HepG2 (cell line): ENCODE measurements around the gene CD320. TPM values are rescaled to one million over a fixed set of nuclear protein-coding genes. Genes with fewer than 3 reads are reported as not detected.
"Not testable (repeated sequence)": the region's sequence is repeated elsewhere in the genome, so short reads cannot be mapped to it uniquely, and the experiment has no call there.

Experiments
- ATAC-seq: fragments of 200-7000 bp; cut with Tn5 transposase; 3 replicates; pipeline ENCODE4 v1.9.1; 2020; ENCODE audit warnings: mild to moderate bottlenecking, moderate library complexity
- BruUV-seq: library from RNA; stranded (reverse); fragments of 400-500 nt; replicated peaks from 2 replicates; lab custom pipeline; 2021; lab: Mats Ljungman, UMichigan
- CTCF ChIA-PET: fragments of 300-600 bp; formaldehyde crosslinking; extraction: SDS; loops from one replicate; lab custom pipeline; 2021; ENCODE audit warnings: low total read pairs, inconsistent platforms, low intra/inter-chr PET ratio; lab: Yijun Ruan, JAX
- POLR2A ChIA-PET: fragments of 350-600 bp; sonication (Branson Sonifier 250); formaldehyde crosslinking; loops from one replicate; lab custom pipeline; 2020; ENCODE audit warnings: antibody characterized with exemption, inconsistent platforms; lab: Yijun Ruan, JAX
- DNase-seq: peaks from one replicate; pipeline ENCODE4 v3.0.0-alpha.2; 2015; ENCODE audit warnings: low spot score
- FAIRE-seq: peaks from 3 replicates; lab custom pipeline; 2011; peaks lifted over from hg19 to GRCh38; lab: Jason Lieb, UNC
- H2AFZ ChIP-seq: one replicate; pipeline ENCODE4 v1.6.1; 2011; ENCODE audit warnings: low read length, inconsistent platforms
- H3K27ac ChIP-seq: fragments of 300-600 bp; 3 replicates; pipeline ENCODE4 v1.8.0; 2011; ENCODE audit warnings: mixed run types, mild to moderate bottlenecking, mixed read lengths, low read length, inconsistent platforms; ENCODE audit not compliant: insufficient read depth; ENCODE audit errors: extremely low read length
- H3K27me3 ChIP-seq, 2 experiments: fragments of 200-600 bp in 1 of 2; 2 replicates in 1 of 2; 3 replicates in 1 of 2; pipeline versions ENCODE4 v1.6.0 to v1.8.0; 2011; ENCODE audit warnings: low read length in 2 of 2, mild to moderate bottlenecking in 2 of 2, moderate library complexity in 2 of 2, inconsistent platforms in 1 of 2; ENCODE audit not compliant: insufficient read depth in 2 of 2, control insufficient read depth in 1 of 2
- H3K36me3 ChIP-seq, 2 experiments: fragments of 200-600 bp in 1 of 2; replicated peaks in 1 of 2; 2 replicates in 1 of 2; 3 replicates in 1 of 2; pipeline versions ENCODE4 v1.5.1 to v1.8.0; 2011; ENCODE audit warnings: low read length in 2 of 2, inconsistent platforms in 1 of 2; ENCODE audit not compliant: insufficient read depth in 2 of 2, control insufficient read depth in 1 of 2
- H3K4me1 ChIP-seq: 2 replicates; pipeline ENCODE4 v1.5.1; 2012; ENCODE audit warnings: low read length, inconsistent platforms; ENCODE audit not compliant: insufficient read depth
- H3K4me2 ChIP-seq: 2 replicates; pipeline ENCODE4 v1.6.0; 2011; ENCODE audit warnings: low read depth, low read length, inconsistent platforms
- H3K4me3 ChIP-seq, 3 experiments: fragments of 200-600 bp in 1 of 3; sonication (generic), shearing (Covaris generic) in 1 of 3; replicated peaks in 1 of 3; 2 replicates each; pipeline ENCODE4 v1.5.1; 2011 to 2016; ENCODE audit warnings: low read length in 3 of 3, inconsistent platforms in 2 of 3, low read depth in 2 of 3, mild to moderate bottlenecking in 2 of 3, control low read depth in 1 of 3, mixed read lengths in 1 of 3; ENCODE audit not compliant: insufficient read depth in 1 of 3
- H3K79me2 ChIP-seq: one replicate; pipeline ENCODE4 v1.6.1; 2011; ENCODE audit warnings: low read length, inconsistent platforms; ENCODE audit not compliant: insufficient read depth
- H3K9ac ChIP-seq: 2 replicates; pipeline ENCODE4 v1.6.0; 2011; ENCODE audit warnings: mild to moderate bottlenecking, low read depth, low read length, inconsistent platforms; ENCODE audit not compliant: insufficient read depth
- H3K9me3 ChIP-seq: 2 replicates; pipeline ENCODE4 v1.5.1; 2012; ENCODE audit warnings: mild to moderate bottlenecking, low read length
- H4K20me1 ChIP-seq: 2 replicates; pipeline ENCODE4 v1.6.0; 2011; ENCODE audit warnings: inconsistent platforms, mild to moderate bottlenecking, low read length, moderate library complexity; ENCODE audit not compliant: insufficient read depth
- AGO2 ChIP-seq: fragments of 200-400 bp; formaldehyde crosslinking; optimal IDR thresholded peaks from 2 replicates; pipeline ENCODE3; 2017; ENCODE audit warnings: mild to moderate bottlenecking, low read depth, low read length, moderate library complexity
- DNMT1 ChIP-seq: sonication (generic); formaldehyde crosslinking; IDR thresholded peaks from 2 replicates; pipeline ENCODE4 v1.5.1; 2020; ENCODE audit warnings: mild to moderate bottlenecking, missing genetic modification reagents
- POLR2G ChIP-seq: fragments of 200-400 bp; formaldehyde crosslinking; IDR thresholded peaks from 2 replicates; pipeline ENCODE4 v1.6.1; 2018; ENCODE audit warnings: mild to moderate bottlenecking, low read depth, low read length, moderate library complexity
- RBFOX2 ChIP-seq: fragments of 200-400 bp; formaldehyde crosslinking; IDR thresholded peaks from 2 replicates; pipeline ENCODE4 v1.6.1; 2017; ENCODE audit warnings: low read depth, mild to moderate bottlenecking, low read length
- ZNF432 ChIP-seq: sonication (generic); formaldehyde crosslinking; IDR thresholded peaks from 2 replicates; pipeline ENCODE4 v1.5.0; 2020; ENCODE audit warnings: missing genetic modification reagents, mild to moderate bottlenecking, borderline replicate concordance
- WGBS: methylation state at CpG from one replicate; pipeline ENCODE4 v1.1.6; 2017; ENCODE audit warnings: low lambda C conversion rate; 5-methylcytosine and 5-hydroxymethylcytosine counted together
- in situ Hi-C: cut with HindIII; loops from 2 replicates; pipeline ENCODE4 v1.10.0; 2017; ENCODE audit warnings: low pct_unique_long_range_greater_than_20kb; ENCODE audit not compliant: extremely low pct_ligation_motif_present
- intact Hi-C: fragments of 100-400 bp; cut with micrococcal nuclease; formaldehyde crosslinking; loops from one replicate; pipeline ENCODE4 v1.10.0; 2022; ENCODE audit not compliant: unreplicated experiment
- polyA plus RNA-seq, 8 experiments: library from polyadenylated mRNA; depleted of rRNA in 3 of 8; stranded (reverse) in 7 of 8; unstranded in 1 of 8; fragments of >200 nt; fragmentation: Illumina TruSeq in 4 of 8; extraction: Trizol in 4 of 8; gene quantifications; 2 replicates each; pipeline versions ENCODE4 v1.2.1 to v1.2.3, GENCODE V29; 2011 to 2016; ENCODE audit warnings: low read depth in 4 of 8, missing spikeins in 1 of 8, mixed read lengths in 1 of 8; ENCODE audit not compliant: insufficient read depth in 1 of 8
- total RNA-seq, 5 experiments: library from RNA; depleted of rRNA; stranded (reverse); fragments of >200 nt; fragmentation: Illumina TruSeq; extraction: Trizol; gene quantifications; 2 replicates each; pipeline ENCODE4 v1.2.3, GENCODE V29; 2016; ENCODE audit warnings: low read depth in 1 of 5
- TF ChIP-seq, protein P1 (sequence below): sonication (generic); formaldehyde crosslinking; IDR thresholded peaks from 2 replicates; pipeline ENCODE4 v1.5.1; 2020; ENCODE audit warnings: mild to moderate bottlenecking, missing genetic modification reagents, moderate library complexity

CD320 gene
- total and polyA plus RNA-seq, 2 of the 13 experiments (the other 11 are each of a cell fraction or from before 2014, with no cell fraction given), result 83.1 to 99.9 TPM

DNA sequence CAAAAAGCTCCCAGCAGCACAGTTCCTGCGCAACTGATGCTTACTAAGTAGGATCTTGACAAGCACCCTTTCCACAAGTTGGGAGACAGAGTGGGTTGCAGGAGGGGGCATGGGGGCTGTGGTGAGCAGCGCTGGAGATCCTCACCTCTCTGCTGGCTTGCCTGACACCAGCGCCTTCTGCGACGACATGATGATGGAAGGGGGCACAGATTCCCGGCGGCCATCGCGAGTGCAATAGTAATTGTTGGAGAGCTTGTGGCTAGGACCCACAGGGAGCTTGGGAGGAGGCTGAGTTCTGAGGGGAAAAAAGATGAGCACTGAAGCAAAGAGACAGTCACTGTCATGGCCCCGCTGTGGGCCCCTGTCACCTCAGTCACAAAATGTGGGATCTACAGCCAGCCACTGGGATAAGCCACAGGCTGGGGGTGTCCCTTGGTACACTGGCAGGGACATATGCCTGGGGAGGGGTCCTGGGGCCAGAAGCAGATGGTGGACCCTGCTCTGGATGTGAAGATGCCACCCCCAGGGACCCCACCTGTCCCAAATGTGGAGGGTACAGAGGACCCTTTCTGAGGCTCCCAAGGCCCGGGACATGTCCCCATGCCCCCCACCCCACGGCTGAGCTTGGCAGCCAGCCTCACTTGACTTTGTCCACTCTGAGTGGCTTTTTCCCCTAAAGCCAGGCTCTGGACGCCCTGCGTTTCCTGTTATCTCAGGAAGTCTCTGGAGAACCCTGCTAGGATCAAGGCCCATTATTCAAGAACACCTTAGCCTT lies 8.4 kb upstream of the CD320 start:
- CTCF ChIA-PET, result no interaction called here
- intact Hi-C loops, result no loop called here

DNA sequence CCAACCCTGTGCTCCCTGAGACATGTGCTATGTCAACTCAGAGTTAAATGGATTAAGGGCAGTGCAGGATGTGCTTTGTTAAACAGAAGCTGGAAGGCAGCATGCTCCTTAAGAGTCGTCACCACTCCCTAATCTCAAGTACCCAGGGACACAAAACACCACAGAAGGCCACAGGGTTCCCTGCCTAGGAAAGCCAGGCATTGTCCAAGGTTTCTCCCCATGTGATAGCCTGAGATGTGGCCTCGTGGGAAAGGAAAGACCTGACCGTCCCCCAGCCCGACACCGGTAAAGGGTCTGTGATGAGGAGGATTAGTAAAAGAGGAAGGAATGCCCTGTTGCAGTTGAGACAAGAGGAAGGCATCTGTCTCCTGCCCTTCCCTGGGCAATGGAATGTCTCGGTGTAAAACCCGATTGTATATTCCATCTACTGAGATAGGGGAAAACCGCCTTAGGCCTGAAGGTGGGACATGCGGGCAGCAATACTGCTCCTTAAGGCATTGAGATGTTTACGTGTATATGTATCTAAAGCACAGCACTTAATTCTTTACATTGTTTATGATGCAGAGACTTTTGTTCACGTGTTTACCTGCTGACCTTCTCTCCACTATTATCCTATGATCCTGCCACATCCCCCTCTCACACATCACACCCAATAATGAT lies 7.0 kb upstream of the CD320 start:
- H3K9ac ChIP-seq, H3K27ac ChIP-seq, H2AFZ ChIP-seq, DNase-seq, ATAC-seq, H3K4me3 ChIP-seq, H3K79me2 ChIP-seq, H3K9me3 ChIP-seq, BruUV-seq, in situ Hi-C loops, intact Hi-C loops, POLR2A ChIA-PET, H3K4me2 ChIP-seq, H4K20me1 ChIP-seq, FAIRE-seq, H3K27me3 ChIP-seq, CTCF ChIA-PET: not testable (repeated sequence)
- WGBS, result over 99% methylated on average over 11 of the region's 11 CpGs
- Histone ChIP-seq H3K36me3 (peaks cover 10 to 24% of the 10 kb centered on the region in 2 experiments; a peak in 4 of 5 replicates), H3K4me1 (peaks cover 16% of the 10 kb centered on the region)

More for the DNA sequence above, 8.4 kb upstream of the CD320 start:
- H3K27me3 ChIP-seq, result no peaks in the 10 kb centered on the region; a peak in 1 of 5 replicates
- H3K9ac ChIP-seq, result no peak overlapping the region
- H2AFZ ChIP-seq, result no peak overlapping the region
- DNase-seq (no peak), FAIRE-seq (no peak), ATAC-seq (no peak)
- H3K9me3 ChIP-seq, result no peaks in the 10 kb centered on the region
- POLR2A ChIA-PET, result interaction anchor here (0.7 to 6.5 kb wide), 2 partner anchors 10 to 139 kb away, joined by 3 to 39 read pairs; partner anchors contain the start of gene CD320
- H3K79me2 ChIP-seq, result peaks cover 17% of the 10 kb centered on the region
- in situ Hi-C loops, result no loop called here
- no peak overlapping the region for H3K27ac ChIP-seq
- peaks cover 6 to 17% of the 10 kb centered on the region in 2 experiments; a peak in 4 of 5 replicates for H3K36me3 ChIP-seq
- WGBS, result 97% methylated on average over 11 of the region's 14 CpGs
- peaks cover 17% of the 10 kb centered on the region for H3K4me1 ChIP-seq
- TF ChIP-seq DNMT1, result no peak
- TF ChIP-seq ZNF432, result no peak
- TF ChIP-seq RBFOX2, result peak; percentile 14; the same call in 1 of the 2 replicates
- TF ChIP-seq AGO2, result peak; percentile 83
- TF ChIP-seq, protein P1, sequence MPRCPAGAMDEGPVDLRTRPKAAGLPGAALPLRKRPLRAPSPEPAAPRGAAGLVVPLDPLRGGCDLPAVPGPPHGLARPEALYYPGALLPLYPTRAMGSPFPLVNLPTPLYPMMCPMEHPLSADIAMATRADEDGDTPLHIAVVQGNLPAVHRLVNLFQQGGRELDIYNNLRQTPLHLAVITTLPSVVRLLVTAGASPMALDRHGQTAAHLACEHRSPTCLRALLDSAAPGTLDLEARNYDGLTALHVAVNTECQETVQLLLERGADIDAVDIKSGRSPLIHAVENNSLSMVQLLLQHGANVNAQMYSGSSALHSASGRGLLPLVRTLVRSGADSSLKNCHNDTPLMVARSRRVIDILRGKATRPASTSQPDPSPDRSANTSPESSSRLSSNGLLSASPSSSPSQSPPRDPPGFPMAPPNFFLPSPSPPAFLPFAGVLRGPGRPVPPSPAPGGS (CRISPR knock-in tag), result 0 out of 2 replicates have a peak, but pooled peaks have one; percentile 18
- peak; percentile 61; the same call in 1 of the 2 replicates for TF ChIP-seq POLR2G
- H3K4me3 ChIP-seq, result no peak overlapping the region
- no peaks in the 10 kb centered on the region for H4K20me1 ChIP-seq
- BruUV-seq, result no TSS peak
- no peak overlapping the region for H3K4me2 ChIP-seq
